Non-pigmented ciliary epithelial cell (primary cell): Measurements from ENCODE around the gene SDC4.

Experiments
- DNase-seq: peaks from one replicate; pipeline ENCODE4 v3.0.0-alpha.2; 2010; ENCODE audit warnings: low read depth

SDC4 gene

GRCh38 chr20:45297786-45298497, 50.3 kb downstream of the SDC4 start:
- no peak for DNase-seq

GRCh38 chr20:45294659-45295058, 53.6 kb downstream of the SDC4 start:
- DNase-seq: no peak

- DNase-seq: no peak
Observed at GRCh38 chr20:45294003-45294368, 54.2 kb downstream of the SDC4 start.

GRCh38 chr20:45293041-45294002, 54.9 kb downstream of the SDC4 start:
- DNase-seq: no peak

GRCh38 chr20:45292343-45292742, 55.9 kb downstream of the SDC4 start:
- DNase-seq: no peak

GRCh38 chr20:45291526-45291925, 56.7 kb downstream of the SDC4 start:
- DNase-seq: no peak

- DNase-seq: no peak
Observed at GRCh38 chr20:45290677-45291355, 57.4 kb downstream of the SDC4 start.

- DNase-seq: no peak
Observed at GRCh38 chr20:45289942-45290676, 58.1 kb downstream of the SDC4 start.

GRCh38 chr20:45288860-45289259, 59.4 kb downstream of the SDC4 start:
- no peak for DNase-seq

GRCh38 chr20:45288376-45288775, 59.8 kb downstream of the SDC4 start:
- DNase-seq: no peak

- DNase-seq: no peak
Observed at GRCh38 chr20:45283551-45284057, 64.6 kb downstream of the SDC4 start.

GRCh38 chr20:45282700-45283550, 65.3 kb downstream of the SDC4 start:
- no peak for DNase-seq

GRCh38 chr20:45279992-45280391, 68.2 kb downstream of the SDC4 start:
- no peak for DNase-seq

GRCh38 chr20:45275338-45275737, 72.9 kb downstream of the SDC4 start:
- no peak for DNase-seq
